Type B pancreatic cell (in vitro differentiated cells): ENCODE data around the gene MKLN1. TPM values are rescaled to one million over a fixed set of nuclear protein-coding genes. Genes with fewer than 3 reads are reported as not detected.

Experiments
- DNase-seq: peaks from one replicate; pipeline ENCODE4 v3.0.0; 2021; ENCODE audit warnings: mixed read lengths; ENCODE audit not compliant: unreplicated experiment; ENCODE audit errors: extremely low spot score
- H3K27ac Mint-ChIP-seq: 2 replicates; pipeline ENCODE4 v1.8.0; 2021; ENCODE audit warnings: mild to moderate bottlenecking, mixed read lengths
- H3K27me3 Mint-ChIP-seq: 2 replicates; pipeline ENCODE4 v1.8.0; 2021; ENCODE audit warnings: mixed read lengths
- H3K36me3 Mint-ChIP-seq: 2 replicates; pipeline ENCODE4 v1.8.0; 2021; ENCODE audit warnings: mixed read lengths
- H3K4me1 Mint-ChIP-seq: one replicate; pipeline ENCODE4 v1.8.0; 2021; ENCODE audit warnings: mixed read lengths; ENCODE audit not compliant: unreplicated experiment
- H3K4me3 Mint-ChIP-seq: 2 replicates; pipeline ENCODE4 v1.8.0; 2021; ENCODE audit warnings: mild to moderate bottlenecking, mixed read lengths
- H3K9me3 Mint-ChIP-seq: 2 replicates; pipeline ENCODE4 v1.8.0; 2021; ENCODE audit warnings: mixed read lengths
- CTCF ChIP-seq: fragments of 200-600 bp; sonication (generic); conservative IDR thresholded peaks from 2 replicates; pipeline ENCODE4 v1.5.0; 2021; ENCODE audit warnings: antibody characterized with exemption, mild to moderate bottlenecking
- total RNA-seq: library from RNA; stranded (reverse); gene quantifications from 2 replicates; pipeline ENCODE4 v1.2.1, GENCODE V29; 2021; ENCODE audit warnings: low replicate concordance

MKLN1 gene
- total RNA-seq, 1 donor from 2014 or later, result 47.7 TPM

GRCh38 chr7:131529617-131530016 lies 201.9 kb downstream of the MKLN1 start:
- H3K9me3 Mint-ChIP-seq, result no peaks in the 10 kb centered on the region
- H3K4me3 Mint-ChIP-seq, result no peak overlapping the region
- no peaks in the 10 kb centered on the region for H3K4me1 Mint-ChIP-seq
- no peaks in the 10 kb centered on the region for H3K27me3 Mint-ChIP-seq
- no peaks in the 10 kb centered on the region for H3K36me3 Mint-ChIP-seq
- H3K27ac Mint-ChIP-seq, result no peak overlapping the region
- TF ChIP-seq CTCF, result no peak
- no peak for DNase-seq

GRCh38 chr7:131530137-131530536 lies 202.5 kb downstream of the MKLN1 start:
- Mint-ChIP-seq H3K27me3 (no peaks in the 10 kb centered on the region), H3K4me3 (no peak overlapping the region), H3K36me3 (no peaks in the 10 kb centered on the region), H3K27ac (no peak overlapping the region), H3K9me3 (no peaks in the 10 kb centered on the region), H3K4me1 (no peaks in the 10 kb centered on the region)
- DNase-seq, result no peak
- TF ChIP-seq CTCF, result no peak

GRCh38 chr7:131532570-131533091 lies 205.0 kb downstream of the MKLN1 start:
- no peaks in the 10 kb centered on the region for H3K36me3 Mint-ChIP-seq
- H3K27me3 Mint-ChIP-seq, result no peaks in the 10 kb centered on the region
- no peak for TF ChIP-seq CTCF
- no peaks in the 10 kb centered on the region for H3K9me3 Mint-ChIP-seq
- DNase-seq, result no peak
- peaks cover 2% of the 10 kb centered on the region for H3K4me1 Mint-ChIP-seq
- no peak overlapping the region for H3K4me3 Mint-ChIP-seq
- no peak overlapping the region for H3K27ac Mint-ChIP-seq

- Mint-ChIP-seq H3K36me3 (no peaks in the 10 kb centered on the region), H3K27ac (no peak overlapping the region), H3K4me1 (peaks cover 4% of the 10 kb centered on the region), H3K27me3 (no peaks in the 10 kb centered on the region), H3K9me3 (no peaks in the 10 kb centered on the region), H3K4me3 (no peak overlapping the region)
- DNase-seq, result no peak
- TF ChIP-seq CTCF, result no peak
These were observed 205.5 kb downstream of the MKLN1 start for GRCh38 chr7:131533151-131533559.

- H3K4me1 Mint-ChIP-seq, result peaks cover 4% of the 10 kb centered on the region
- no peak overlapping the region for H3K27ac Mint-ChIP-seq
- DNase-seq, result no peak
- no peaks in the 10 kb centered on the region for H3K27me3 Mint-ChIP-seq
- no peaks in the 10 kb centered on the region for H3K36me3 Mint-ChIP-seq
- H3K4me3 Mint-ChIP-seq, result no peak overlapping the region
- TF ChIP-seq CTCF, result no peak
- no peaks in the 10 kb centered on the region for H3K9me3 Mint-ChIP-seq
These were observed 206.2 kb downstream of the MKLN1 start for GRCh38 chr7:131533566-131534561.
